Measurements from ENCODE around the gene NPHP4.

- TF ChIP-seq CTCF (IDR thresholded peaks at IDR 0.05; ENCODE audit: extremely low read depth in 1 of 2, insufficient read depth in 1 of 2, low read depth in 1 of 2, low read length in 2 of 2): no peak
- no peak for TF ChIP-seq FOS (IDR thresholded peaks at IDR 0.05; ENCODE audit: borderline replicate concordance, insufficient read depth, low read length)
- no peak for TF ChIP-seq MYC (IDR thresholded peaks at IDR 0.05; ENCODE audit: low read depth, low read length)
- no peak for TF ChIP-seq POLR2A (IDR thresholded peaks at IDR 0.05; ENCODE audit: low read depth, low read length)
- TF ChIP-seq GATA2 (IDR thresholded peaks at IDR 0.05; ENCODE audit: insufficient read depth, insufficient read length, low read depth, low read length): no peak
- no peak for TF ChIP-seq EZH2 (IDR thresholded peaks at IDR 0.05; ENCODE audit: borderline replicate concordance, low read depth, low read length, severe bottlenecking)
- no peak for TF ChIP-seq POLR2AphosphoS5 (IDR thresholded peaks at IDR 0.05; ENCODE audit: insufficient read depth, low read depth, low read length)
These were observed 32.2 kb upstream of the NPHP4 start for GRCh38 chr1:6024376-6024775.

Measured in endothelial cell of umbilical vein (primary cell).